Testis (tissue), 3 donors: ENCODE results near the gene WDR93. TPM values are rescaled to one million over a fixed set of nuclear protein-coding genes. Genes with fewer than 3 reads are reported as not detected.

ENCODE experiments used
- DNase-seq: peaks from one replicate; pipeline ENCODE4 v3.0.0-alpha.2; 2019
- H3K27ac ChIP-seq, 2 donors: fragments of 200-600 bp; sonication (generic); one replicate each; pipeline ENCODE4 v1.5.1; 2019
- H3K27me3 ChIP-seq: fragments of 200-600 bp; sonication (generic); one replicate; pipeline ENCODE4 v1.5.1; 2019
- H3K36me3 ChIP-seq: fragments of 200-600 bp; sonication (generic); one replicate; pipeline ENCODE4 v1.5.1; 2017; ENCODE audit warnings: low read depth; ENCODE audit errors: missing control alignments
- H3K4me1 ChIP-seq: fragments of 200-600 bp; sonication (generic); one replicate; pipeline ENCODE4 v1.5.1; 2019
- H3K4me3 ChIP-seq, 2 donors: fragments of 200-600 bp; sonication (generic); one replicate each; pipeline ENCODE4 v1.5.1; 2017 to 2019
- H3K9me3 ChIP-seq: fragments of 200-600 bp; sonication (generic); one replicate; pipeline ENCODE4 v1.5.1; 2017
- CTCF ChIP-seq, 3 experiments: fragments of 450-650 bp in 2 of 3; fragments of 200-600 bp in 1 of 3; sonication (generic) in 1 of 3; IDR thresholded peaks; one replicate each; pipeline ENCODE4 v1.5.1; 2016 to 2019; ENCODE audit warnings: antibody characterized with exemption in 3 of 3, mild to moderate bottlenecking in 2 of 3, moderate library complexity in 1 of 3
- POLR2A ChIP-seq: fragments of 450-650 bp; IDR thresholded peaks from one replicate; pipeline ENCODE4 v1.6.1; 2017; ENCODE audit warnings: antibody characterized with exemption, mild to moderate bottlenecking, moderate library complexity
- WGBS, 2 donors: methylation state at CpG; one replicate each; pipeline ENCODE4 v1.1.5; 2018; 5-methylcytosine and 5-hydroxymethylcytosine counted together
- intact Hi-C: fragments of 100-400 bp; cut with DNase I; formaldehyde crosslinking; loops from one replicate; pipeline ENCODE4 v1.15.1; 2023; ENCODE audit warnings: low total_unique reads
- polyA plus RNA-seq: library from polyadenylated mRNA; stranded (reverse); fragments of 350-450 nt; fragmentation: Illumina TruSeq; extraction: RNeasy Lipid Tissue Mini Kit (QIAGEN cat#74804); gene quantifications from one replicate; pipeline ENCODE4 v1.2.3, GENCODE V29; 2014; ENCODE audit warnings: low read depth, low replicate concordance; ENCODE audit not compliant: insufficient read depth
- total RNA-seq, 2 donors: library from RNA; depleted of rRNA; stranded (reverse); fragments of >200 nt; gene quantifications; one replicate each; pipeline ENCODE4 v1.2.3, GENCODE V29; 2016

WDR93 gene
- total and polyA plus RNA-seq, 3 donors from 2014 or later, result 8.1 to 31.9 (median 12.3) TPM

DNA sequence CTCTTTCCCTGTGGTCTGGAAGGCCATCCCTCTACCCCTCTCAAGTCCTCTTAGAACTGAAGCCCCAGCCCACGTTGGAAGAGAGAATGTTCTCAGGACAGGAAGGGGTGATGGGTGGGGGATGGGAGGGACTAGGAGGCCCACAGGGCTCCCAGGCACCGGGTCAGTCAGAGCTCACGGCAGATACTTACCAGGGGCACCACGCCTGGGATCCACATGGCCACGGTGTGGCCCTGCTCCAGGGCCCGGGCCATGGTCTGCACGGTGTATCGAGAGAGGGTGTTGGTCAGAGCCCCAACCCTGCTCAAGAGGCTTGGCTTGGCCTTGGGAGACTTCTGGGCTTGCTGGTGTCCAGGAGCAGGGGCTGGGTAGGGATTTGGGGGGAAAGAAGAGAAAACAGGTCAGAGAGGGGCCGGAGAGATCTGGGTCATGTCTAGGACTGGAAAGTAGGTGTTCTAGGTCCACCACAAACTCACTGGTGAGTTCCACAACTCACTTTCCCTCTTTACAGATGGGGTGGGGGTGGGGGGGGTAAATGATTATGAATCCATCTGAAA is 21.2 kb upstream of the WDR93 start:
- H3K4me3 ChIP-seq, result no peak overlapping the region
- DNase-seq, result no peak
- H3K27ac ChIP-seq, result no peak overlapping the region
- intact Hi-C loops, result no loop called here
- H3K4me1 ChIP-seq, result peaks cover 6% of the 10 kb centered on the region
- no peak for TF ChIP-seq POLR2A
- TF ChIP-seq CTCF (IDR thresholded peaks at IDR 0.05), result no peak
- H3K9me3 ChIP-seq, result no peaks in the 10 kb centered on the region
- H3K36me3 ChIP-seq, result no peaks in the 10 kb centered on the region
- WGBS, 2 donors, result 84 to 87% methylated on average over 8 to 9 of the region's 9 CpGs
- no peaks in the 10 kb centered on the region for H3K27me3 ChIP-seq

DNA sequence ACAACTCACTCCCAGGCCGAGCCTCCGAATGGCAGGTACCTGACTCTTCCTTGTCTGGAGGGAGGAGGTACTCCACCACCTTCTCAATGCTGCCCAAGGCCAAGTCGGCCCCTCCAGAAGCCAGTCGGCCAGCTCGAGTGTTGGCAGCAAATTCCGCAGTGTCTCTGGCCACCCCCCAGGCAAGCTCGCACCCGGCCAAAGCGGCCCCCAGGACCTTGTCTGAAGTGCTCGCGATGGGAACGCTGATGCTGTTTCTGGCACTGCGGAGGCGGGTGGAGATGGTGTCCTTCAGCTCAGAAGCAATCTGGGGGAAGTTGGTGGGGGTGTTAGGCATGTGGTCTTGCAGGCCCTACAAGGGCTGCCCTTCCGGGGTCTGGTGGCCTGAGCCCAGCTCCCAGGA is 20.7 kb upstream of the WDR93 start:
- DNase-seq, result no peak
- peaks cover 3% of the 10 kb centered on the region for H3K4me1 ChIP-seq
- no peak for TF ChIP-seq POLR2A
- TF ChIP-seq CTCF (IDR thresholded peaks at IDR 0.05), result no peak
- no peaks in the 10 kb centered on the region for H3K27me3 ChIP-seq
- intact Hi-C loops, result no loop called here
- H3K27ac ChIP-seq, result no peak overlapping the region
- H3K36me3 ChIP-seq, result no peaks in the 10 kb centered on the region
- no peak overlapping the region for H3K4me3 ChIP-seq
- WGBS, 2 donors, result 95% methylated on average over 15 of the region's 15 CpGs
- H3K9me3 ChIP-seq, result no peaks in the 10 kb centered on the region

DNA sequence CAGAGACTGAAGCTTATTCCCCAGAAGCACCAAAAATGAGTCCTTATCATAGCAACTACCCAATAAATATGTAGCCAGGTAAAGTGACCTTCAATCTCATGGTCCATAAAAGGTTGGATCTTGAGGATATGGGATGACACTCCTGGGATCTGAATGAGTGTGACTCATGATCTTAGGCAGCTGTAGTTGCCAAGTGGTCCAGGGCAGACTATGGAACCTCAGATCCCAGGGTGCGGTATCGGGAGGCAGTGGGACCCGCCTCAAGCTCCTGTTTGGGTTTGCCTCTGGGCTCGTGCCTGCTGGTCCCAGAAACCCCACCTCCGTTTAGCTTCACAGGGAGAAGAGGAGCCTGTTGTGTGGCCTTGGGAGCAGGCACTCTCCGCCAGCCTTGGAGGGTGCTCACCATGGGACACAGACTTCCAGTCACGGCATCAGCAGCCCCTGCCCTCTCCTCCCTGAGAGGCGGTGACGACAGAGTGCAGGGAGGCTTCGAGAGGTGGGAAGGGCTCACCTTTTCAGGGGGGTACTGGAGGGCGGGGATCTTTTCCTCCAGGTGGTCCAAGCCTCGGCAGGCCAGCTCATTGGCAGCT is 19.5 kb upstream of the WDR93 start:
- DNase-seq, result no peak
- no peaks in the 10 kb centered on the region for H3K9me3 ChIP-seq
- TF ChIP-seq POLR2A (no peak), CTCF (IDR thresholded peaks at IDR 0.05) (no peak)
- intact Hi-C loops, result no loop called here
- H3K27ac ChIP-seq, result no peak overlapping the region
- no peak overlapping the region for H3K4me3 ChIP-seq
- no peaks in the 10 kb centered on the region for H3K27me3 ChIP-seq
- WGBS, 2 donors, result 85 to 93% methylated on average over 7 to 12 of the region's 12 CpGs
- no peaks in the 10 kb centered on the region for H3K4me1 ChIP-seq
- no peaks in the 10 kb centered on the region for H3K36me3 ChIP-seq

DNA sequence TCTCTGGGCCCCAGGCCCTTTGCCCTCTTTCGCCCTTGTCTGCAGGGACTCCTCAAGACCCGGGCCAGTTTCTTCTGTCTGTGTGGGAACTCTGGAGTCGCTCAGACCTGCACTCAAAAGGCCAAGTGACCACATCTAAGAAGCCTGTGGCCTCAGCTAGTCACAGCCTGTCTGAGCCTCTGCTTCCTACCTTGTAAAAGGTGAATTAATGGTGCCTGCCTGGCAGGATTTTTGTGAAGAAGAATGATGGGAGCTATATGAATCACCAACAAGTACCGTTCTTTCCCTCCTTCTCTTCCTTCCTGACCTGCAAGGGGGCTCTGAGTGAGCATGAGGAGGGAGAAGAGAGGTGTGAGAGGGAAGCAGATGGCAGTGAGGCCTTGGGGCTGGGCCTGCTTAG is 18.9 kb upstream of the WDR93 start:
- TF ChIP-seq CTCF (IDR thresholded peaks at IDR 0.05), result no peak
- 66 to 68% methylated on average over 4 of the region's 4 CpGs for WGBS, 2 donors
- H3K4me3 ChIP-seq, result no peak overlapping the region
- no peaks in the 10 kb centered on the region for H3K36me3 ChIP-seq
- H3K27ac ChIP-seq, result no peak overlapping the region
- no peaks in the 10 kb centered on the region for H3K4me1 ChIP-seq
- DNase-seq, result no peak
- no peaks in the 10 kb centered on the region for H3K9me3 ChIP-seq
- H3K27me3 ChIP-seq, result no peaks in the 10 kb centered on the region
- intact Hi-C loops, result no loop called here
